ENCODE results near the gene HOXC5. TPM values are rescaled to one million over a fixed set of nuclear protein-coding genes. Genes with fewer than 3 reads are reported as not detected.

The HOXC5 gene
- total RNA-seq, 1 experiment from 2014 or later, result 1.1 TPM

- no peak for TF ChIP-seq SRF (IDR thresholded peaks at IDR 0.05; ENCODE audit: low read depth)
- peak; percentile 33 to 45 (median 40); a peak in 4 of 6 replicates for TF ChIP-seq CTCF (IDR thresholded peaks at IDR 0.05 in 2 of 3, conservative IDR thresholded peaks at IDR 0.05 in 1 of 3; ENCODE audit: borderline replicate concordance in 1 of 3, insufficient read depth in 1 of 3, low read depth in 2 of 3, low read length in 2 of 3)
- Histone ChIP-seq H4K20me1 (ENCODE audit: insufficient read depth) (no peaks in the 10 kb centered on the region), H3K9me3 (ENCODE audit: control insufficient read depth in 1 of 2, insufficient read depth in 1 of 2, low read depth in 1 of 2, low read length in 2 of 2) (no peaks in the 10 kb centered on the region), H3K9ac (ENCODE audit: low read length) (peak overlapping the region; percentile 33), H3K27me3 (ENCODE audit: insufficient read depth, low read length) (no peaks in the 10 kb centered on the region), H3K9me2 (ENCODE audit: insufficient read depth) (no peaks in the 10 kb centered on the region), H3K4me2 (ENCODE audit: low read length) (peak overlapping the region; percentile 59), H3K4me3 (replicated peaks in 1 of 2; ENCODE audit: low read depth in 1 of 2, low read length in 2 of 2) (peak overlapping the region in 1 of 2 experiments; percentile 13; a peak in 1 of 4 replicates), H3K36me3 (ENCODE audit: control insufficient read depth in 1 of 2, insufficient read depth in 2 of 2, low read length in 2 of 2) (no peaks in the 10 kb centered on the region), H3K79me2 (ENCODE audit: insufficient read depth, low read length) (no peaks in the 10 kb centered on the region), H3K27ac (ENCODE audit: low read depth, low read length) (no peak overlapping the region), H2AFZ (ENCODE audit: low read depth, low read length, poor library complexity, severe bottlenecking) (no peak overlapping the region), H3K4me1 (ENCODE audit: control insufficient read depth in 1 of 2, insufficient read depth in 2 of 2, low read length in 2 of 2) (peaks cover 18 to 33% of the 10 kb centered on the region in 2 experiments; a peak in 3 of 4 replicates)
- ChIA-PET CTCF (interaction anchor here (0.7 to 5.3 kb wide), 2 partner anchors 11 to 319 kb away, joined by 3 to 38 read pairs; partner anchors contain the start of gene HOXC5), POLR2A (no interaction called here), RAD21 (ENCODE audit: low non-redundant PET in 1 of 2, low total read pairs in 2 of 2, uncharacterized antibody in 2 of 2, unreplicated experiment in 2 of 2) (interaction anchor here in 1 of 2 experiments (0.6 kb wide), 1 partner anchor 11 kb away, joined by 3 read pairs; no protein-coding TSS in a partner anchor)
- DNase-seq (ENCODE audit: low read depth, low spot score), result no peak
- no TSS peak for BruUV-seq (replicated peaks)
- intact Hi-C loops (cut with micrococcal nuclease), result no loop called here
- ATAC-seq, result no peak; the same call in 1 of the 2 replicates
Observed at GRCh38 chr12:54021432-54022013, 11.3 kb upstream of the HOXC5 start.

DNA sequence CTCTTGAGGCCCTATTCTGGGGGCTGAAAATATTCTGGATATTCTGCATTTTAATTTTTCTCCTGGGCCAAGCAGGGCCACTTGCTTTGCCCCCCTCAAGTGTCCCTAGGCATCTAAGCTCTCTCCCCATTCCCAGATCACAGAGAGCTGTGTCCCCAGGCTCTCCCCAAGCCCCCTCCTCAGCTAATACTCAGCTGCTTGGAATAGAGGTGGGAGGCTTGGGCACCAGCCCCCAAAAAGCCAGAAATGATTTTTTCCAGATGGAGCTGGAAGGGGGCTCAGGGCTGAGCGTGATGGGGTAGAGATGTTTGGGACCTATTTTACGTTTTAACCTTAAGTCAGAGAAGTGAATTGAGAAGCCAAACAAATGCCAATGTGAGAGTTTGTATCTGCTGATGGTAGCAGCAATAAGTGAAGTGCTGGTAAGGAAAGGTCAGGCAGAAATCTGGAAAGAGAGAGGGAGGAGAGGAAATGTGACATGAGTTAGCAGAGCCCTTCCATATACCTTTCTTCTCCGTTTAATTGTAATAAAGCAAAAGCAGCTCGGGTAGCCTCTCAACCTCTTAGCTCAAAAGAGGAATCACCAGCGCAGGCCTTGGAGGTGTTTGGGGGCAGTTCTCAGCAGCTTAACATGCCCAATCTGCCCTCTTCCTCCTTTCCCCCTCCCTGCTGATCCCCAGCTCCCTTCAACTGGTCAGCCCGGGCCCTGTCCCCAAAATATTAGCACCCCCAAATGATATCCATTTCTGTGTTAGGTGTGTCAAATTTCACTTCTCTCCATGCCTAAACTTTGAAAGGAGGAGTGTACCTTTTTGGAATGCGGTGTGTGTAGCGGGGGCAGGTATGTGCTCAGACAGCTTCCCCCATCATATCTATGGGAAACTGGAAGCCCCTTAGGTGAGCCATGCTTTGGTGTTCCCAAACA is 9.6 kb upstream of the HOXC5 start:
- Histone ChIP-seq H3K79me2 (ENCODE audit: insufficient read depth, low read length) (no peaks in the 10 kb centered on the region), H3K9me2 (ENCODE audit: insufficient read depth) (no peaks in the 10 kb centered on the region), H4K20me1 (ENCODE audit: insufficient read depth) (no peaks in the 10 kb centered on the region), H3K36me3 (ENCODE audit: control insufficient read depth in 1 of 2, insufficient read depth in 2 of 2, low read length in 2 of 2) (no peaks in the 10 kb centered on the region), H2AFZ (ENCODE audit: low read depth, low read length, poor library complexity, severe bottlenecking) (no peak overlapping the region), H3K4me3 (replicated peaks in 1 of 2; ENCODE audit: low read depth in 1 of 2, low read length in 2 of 2) (no peak overlapping the region), H3K27me3 (ENCODE audit: insufficient read depth, low read length) (no peaks in the 10 kb centered on the region), H3K27ac (ENCODE audit: low read depth, low read length) (no peak overlapping the region), H3K9ac (ENCODE audit: low read length) (no peak overlapping the region), H3K4me2 (ENCODE audit: low read length) (no peak overlapping the region), H3K4me1 (ENCODE audit: control insufficient read depth in 1 of 2, insufficient read depth in 2 of 2, low read length in 2 of 2) (peaks cover 18 to 31% of the 10 kb centered on the region in 2 experiments; a peak in 3 of 4 replicates), H3K9me3 (ENCODE audit: control insufficient read depth in 1 of 2, insufficient read depth in 1 of 2, low read depth in 1 of 2, low read length in 2 of 2) (no peaks in the 10 kb centered on the region)
- CTCF ChIA-PET, result interaction anchor here (1.5 to 5.3 kb wide), 4 partner anchors 9 to 178 kb away, joined by 3 to 38 read pairs (median 6); partner anchors contain the start of genes HOXC5 and HOXC9
- ATAC-seq, result no peak
- intact Hi-C loops (cut with micrococcal nuclease), result no loop called here
- no TSS peak for BruUV-seq (replicated peaks)
- POLR2A ChIA-PET, result no interaction called here
- DNase-seq (ENCODE audit: low read depth, low spot score), result no peak
- RAD21 ChIA-PET (ENCODE audit: low non-redundant PET in 1 of 2, low total read pairs in 2 of 2, uncharacterized antibody in 2 of 2, unreplicated experiment in 2 of 2), result interaction anchor here in 1 of 2 experiments (0.6 kb wide), 1 partner anchor 238 kb away, joined by 4 read pairs; no protein-coding TSS in a partner anchor
- TF ChIP-seq ELF1 (IDR thresholded peaks at IDR 0.05; ENCODE audit: borderline replicate concordance, low read depth), result no peak
- no peak for TF ChIP-seq JUND (IDR thresholded peaks at IDR 0.05)
- TF ChIP-seq FOSL1 (IDR thresholded peaks at IDR 0.05; ENCODE audit: low read depth), result no peak
- TF ChIP-seq RAD21 (IDR thresholded peaks at IDR 0.05; ENCODE audit: low read depth), result no peak
- no peak for TF ChIP-seq SIN3A (IDR thresholded peaks at IDR 0.05; ENCODE audit: low read depth)
- no peak for TF ChIP-seq EGR1 (IDR thresholded peaks at IDR 0.05; ENCODE audit: low read depth)
- TF ChIP-seq ZFX (IDR thresholded peaks at IDR 0.05), result no peak
- TF ChIP-seq REST (IDR thresholded peaks at IDR 0.05; ENCODE audit: low read depth), result no peak
- TF ChIP-seq, protein P1, sequence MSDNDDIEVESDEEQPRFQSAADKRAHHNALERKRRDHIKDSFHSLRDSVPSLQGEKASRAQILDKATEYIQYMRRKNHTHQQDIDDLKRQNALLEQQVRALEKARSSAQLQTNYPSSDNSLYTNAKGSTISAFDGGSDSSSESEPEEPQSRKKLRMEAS (IDR thresholded peaks at IDR 0.05), result no peak
- no peak for TF ChIP-seq EZH2 (IDR thresholded peaks at IDR 0.05)

Measured in HCT116 (cell line).